Gastroesophageal sphincter (tissue), 3 donors: ENCODE data around the gene SPTBN5.

Source experiments
- CTCF ChIP-seq, 4 experiments: fragments of 200-600 bp in 2 of 4; fragments of 450-650 bp in 2 of 4; sonication (generic) in 1 of 4; IDR thresholded peaks; one replicate each; pipeline ENCODE4 v1.5.1; 2017 to 2019; ENCODE audit warnings: antibody characterized with exemption in 4 of 4, mild to moderate bottlenecking in 2 of 4, moderate library complexity in 2 of 4
- EP300 ChIP-seq: sonication (generic); formaldehyde crosslinking; IDR thresholded peaks from one replicate; pipeline ENCODE4 v1.6.1; 2017; ENCODE audit warnings: antibody characterized with exemption, mild to moderate bottlenecking
- POLR2A ChIP-seq, 2 donors: fragments of 450-650 bp; IDR thresholded peaks; one replicate each; pipeline ENCODE4 v1.6.1; 2017; ENCODE audit warnings: antibody characterized with exemption in 2 of 2, mild to moderate bottlenecking in 2 of 2, moderate library complexity in 1 of 2
- POLR2AphosphoS5 ChIP-seq: sonication (generic); formaldehyde crosslinking; IDR thresholded peaks from one replicate; pipeline ENCODE4 v1.6.1; 2017; ENCODE audit warnings: antibody characterized with exemption

- no peak for TF ChIP-seq POLR2AphosphoS5
- TF ChIP-seq CTCF (IDR thresholded peaks at IDR 0.05) = no peak
- no peak for TF ChIP-seq EP300
- TF ChIP-seq POLR2A (IDR thresholded peaks at IDR 0.05) = no peak
These were observed 91.9 kb downstream of the SPTBN5 start for GRCh38 chr15:41801850-41802455.
